Lower lobe of right lung (tissue), 2 donors: ENCODE results near the gene DIRAS3. TPM values are rescaled to one million over a fixed set of nuclear protein-coding genes. Genes with fewer than 3 reads are reported as not detected.

ENCODE experiments used
- ATAC-seq, 2 donors: fragments of 200-7000 bp; cut with Tn5 transposase; one replicate each; pipeline ENCODE4 v1.9.1; 2020 to 2022; ENCODE audit warnings: mild to moderate bottlenecking in 2 of 2, moderate library complexity in 2 of 2
- DNase-seq: peaks from one replicate; pipeline ENCODE4 v3.0.0-alpha.2; 2020
- H3K27ac ChIP-seq: fragments of 200-600 bp; one replicate; pipeline ENCODE4 v1.8.0; 2022
- H3K27me3 ChIP-seq: fragments of 200-600 bp; one replicate; pipeline ENCODE4 v1.8.0; 2022; ENCODE audit warnings: low read depth
- H3K36me3 ChIP-seq: fragments of 200-600 bp; one replicate; pipeline ENCODE4 v1.8.0; 2022; ENCODE audit warnings: mild to moderate bottlenecking
- H3K4me1 ChIP-seq: fragments of 200-600 bp; one replicate; pipeline ENCODE4 v1.8.0; 2022
- H3K4me3 ChIP-seq: fragments of 200-600 bp; one replicate; pipeline ENCODE4 v1.8.0; 2022; ENCODE audit warnings: mild to moderate bottlenecking
- H3K9me3 ChIP-seq: fragments of 200-600 bp; one replicate; pipeline ENCODE4 v1.8.0; 2022
- intact Hi-C: fragments of 100-400 bp; cut with DNase I; formaldehyde crosslinking; loops from one replicate; pipeline ENCODE4 v1.11.0; 2022
- total RNA-seq: library from RNA; stranded (reverse); fragmentation: NEBNext Ultra II Directional; extraction: Animal tissue kit (Norgen Biotek cat#: 25700); gene quantifications from one replicate; pipeline ENCODE4 v1.2.1, GENCODE V29; 2021
- TF ChIP-seq, protein P1 (sequence below): fragments of 200-600 bp; IDR thresholded peaks from one replicate; pipeline ENCODE4 v1.8.0; 2022; ENCODE audit warnings: antibody characterized with exemption, mild to moderate bottlenecking
- donor health status: DM: no; HTN: yes; CAD: no; lungs with severe emphysema.

The DIRAS3 gene
- total RNA-seq, 1 donor from 2014 or later: 1.1 TPM

DNA sequence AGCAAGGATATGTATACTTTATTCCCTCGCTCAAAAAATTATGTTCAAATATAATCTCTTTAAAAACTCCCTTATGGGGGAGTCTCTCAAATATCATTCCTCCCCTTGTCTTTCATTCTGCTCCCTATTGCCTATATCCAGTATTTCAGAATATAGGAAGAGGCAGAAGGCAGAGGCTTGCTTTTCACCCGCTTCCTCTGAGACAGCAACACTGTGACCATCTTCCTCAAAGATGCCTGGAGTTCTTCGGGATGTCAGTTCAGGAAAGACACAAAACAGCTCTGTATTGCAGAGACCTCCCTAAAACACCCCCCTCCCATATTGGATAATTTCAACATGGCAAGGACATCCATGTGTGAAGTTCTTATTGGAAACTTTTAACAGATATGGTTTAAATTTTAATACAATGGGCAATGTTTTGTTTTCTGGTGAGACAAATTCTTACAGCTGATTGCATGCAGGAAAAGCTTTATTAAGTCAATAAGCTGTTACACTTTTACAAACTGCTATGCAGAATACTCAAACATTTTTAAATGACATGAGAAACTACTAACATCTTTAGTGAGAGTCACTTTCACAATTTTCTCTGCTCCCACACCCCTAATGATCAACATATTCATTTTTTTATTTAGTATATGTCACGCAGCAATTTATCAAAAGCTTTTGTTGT, 4.8 kb downstream of the DIRAS3 start:
- no peaks in the 10 kb centered on the region for H3K27me3 ChIP-seq
- no peak for DNase-seq
- TF ChIP-seq, protein P1, sequence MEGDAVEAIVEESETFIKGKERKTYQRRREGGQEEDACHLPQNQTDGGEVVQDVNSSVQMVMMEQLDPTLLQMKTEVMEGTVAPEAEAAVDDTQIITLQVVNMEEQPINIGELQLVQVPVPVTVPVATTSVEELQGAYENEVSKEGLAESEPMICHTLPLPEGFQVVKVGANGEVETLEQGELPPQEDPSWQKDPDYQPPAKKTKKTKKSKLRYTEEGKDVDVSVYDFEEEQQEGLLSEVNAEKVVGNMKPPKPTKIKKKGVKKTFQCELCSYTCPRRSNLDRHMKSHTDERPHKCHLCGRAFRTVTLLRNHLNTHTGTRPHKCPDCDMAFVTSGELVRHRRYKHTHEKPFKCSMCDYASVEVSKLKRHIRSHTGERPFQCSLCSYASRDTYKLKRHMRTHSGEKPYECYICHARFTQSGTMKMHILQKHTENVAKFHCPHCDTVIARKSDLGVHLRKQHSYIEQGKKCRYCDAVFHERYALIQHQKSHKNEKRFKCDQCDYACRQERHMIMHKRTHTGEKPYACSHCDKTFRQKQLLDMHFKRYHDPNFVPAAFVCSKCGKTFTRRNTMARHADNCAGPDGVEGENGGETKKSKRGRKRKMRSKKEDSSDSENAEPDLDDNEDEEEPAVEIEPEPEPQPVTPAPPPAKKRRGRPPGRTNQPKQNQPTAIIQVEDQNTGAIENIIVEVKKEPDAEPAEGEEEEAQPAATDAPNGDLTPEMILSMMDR: no peak
- intact Hi-C loops: no loop called here
- no peaks in the 10 kb centered on the region for H3K36me3 ChIP-seq
- no peak for ATAC-seq
- H3K4me3 ChIP-seq: no peak overlapping the region
- no peaks in the 10 kb centered on the region for H3K4me1 ChIP-seq
- H3K9me3 ChIP-seq: no peaks in the 10 kb centered on the region
- H3K27ac ChIP-seq: no peak overlapping the region

DNA sequence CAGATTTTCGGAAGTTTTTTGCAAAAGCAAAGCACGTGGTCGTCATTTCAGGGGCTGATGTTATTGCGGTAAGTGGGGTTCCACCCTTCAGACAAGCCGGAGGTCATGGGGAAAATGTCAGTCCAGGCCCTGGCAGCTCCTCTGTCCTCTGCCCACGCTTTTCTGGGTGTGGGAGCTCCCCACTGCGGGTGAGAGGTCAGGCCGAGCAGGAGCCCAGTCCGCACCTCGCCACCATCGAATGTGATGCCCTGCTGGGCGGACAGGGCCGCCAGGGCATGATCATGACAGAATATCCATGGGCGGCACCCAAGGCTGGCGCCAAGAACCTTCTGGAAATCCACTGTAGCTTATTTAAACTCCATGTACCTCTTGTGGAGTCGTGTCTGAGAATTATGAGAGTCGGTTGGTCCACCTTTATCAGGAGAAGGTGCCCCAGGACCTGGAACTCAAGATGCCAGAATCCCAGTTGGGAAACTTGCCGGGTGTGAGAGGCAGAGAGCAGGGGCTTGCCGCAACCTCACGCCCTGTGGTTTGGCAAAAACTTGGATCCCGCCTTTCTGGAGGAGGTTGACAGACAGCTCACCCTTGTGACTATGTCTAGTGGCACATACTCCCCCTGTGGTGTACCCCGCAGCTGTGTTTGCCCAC, 6.9 kb downstream of the DIRAS3 start:
- no peaks in the 10 kb centered on the region for H3K9me3 ChIP-seq
- intact Hi-C loops: no loop called here
- no peak for ATAC-seq
- no peak overlapping the region for H3K27ac ChIP-seq
- H3K36me3 ChIP-seq: no peaks in the 10 kb centered on the region
- H3K4me3 ChIP-seq: no peak overlapping the region
- TF ChIP-seq, protein P1: no peak
- H3K27me3 ChIP-seq: no peaks in the 10 kb centered on the region
- no peaks in the 10 kb centered on the region for H3K4me1 ChIP-seq
- DNase-seq: no peak

- no peak overlapping the region for H3K4me3 ChIP-seq
- intact Hi-C loops: no loop called here
- H3K4me1 ChIP-seq: no peaks in the 10 kb centered on the region
- no peaks in the 10 kb centered on the region for H3K27me3 ChIP-seq
- no peaks in the 10 kb centered on the region for H3K9me3 ChIP-seq
- no peaks in the 10 kb centered on the region for H3K36me3 ChIP-seq
- no peak for ATAC-seq
- H3K27ac ChIP-seq: no peak overlapping the region
- no peak for DNase-seq
- TF ChIP-seq, protein P1: no peak
Observed at GRCh38 chr1:68036946-68037345, 13.5 kb downstream of the DIRAS3 start.

- Histone ChIP-seq H3K36me3 (no peaks in the 10 kb centered on the region), H3K27ac (no peak overlapping the region), H3K4me3 (no peak overlapping the region), H3K27me3 (no peaks in the 10 kb centered on the region), H3K9me3 (no peaks in the 10 kb centered on the region), H3K4me1 (no peaks in the 10 kb centered on the region)
- TF ChIP-seq, protein P1: no peak
- ATAC-seq: no peak
- intact Hi-C loops: no loop called here
- no peak for DNase-seq
Observed at GRCh38 chr1:68029444-68029843, 21.0 kb downstream of the DIRAS3 start.

DNA sequence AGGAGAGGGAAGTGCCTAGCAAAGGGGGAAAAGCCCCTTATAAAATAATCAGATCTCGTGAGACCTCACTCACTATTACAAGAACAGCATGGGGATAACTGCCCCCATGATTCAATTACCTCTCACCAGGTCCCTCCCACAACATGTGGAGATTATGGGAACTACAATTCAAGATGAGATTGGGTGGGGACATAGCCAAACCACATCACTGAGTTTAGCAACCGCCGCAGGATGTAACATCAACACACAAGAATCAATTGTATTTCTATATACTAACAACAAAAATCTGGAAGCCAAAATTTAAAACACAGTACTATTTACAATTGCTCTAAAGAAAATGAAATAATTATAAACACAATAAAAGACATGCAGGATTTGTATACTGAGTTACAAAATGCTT, 21.9 kb downstream of the DIRAS3 start:
- H3K36me3 ChIP-seq: no peaks in the 10 kb centered on the region
- no peaks in the 10 kb centered on the region for H3K9me3 ChIP-seq
- intact Hi-C loops: no loop called here
- no peak overlapping the region for H3K27ac ChIP-seq
- no peaks in the 10 kb centered on the region for H3K27me3 ChIP-seq
- TF ChIP-seq, protein P1: no peak
- no peaks in the 10 kb centered on the region for H3K4me1 ChIP-seq
- H3K4me3 ChIP-seq: no peak overlapping the region
- no peak for ATAC-seq
- no peak for DNase-seq
